H7 (cell line): ENCODE data around the gene SCN1B. TPM values are rescaled to one million over a fixed set of nuclear protein-coding genes. Genes with fewer than 3 reads are reported as not detected.
"Not testable (repeated sequence)": the region's sequence is repeated elsewhere in the genome, so short reads cannot be mapped to it uniquely, and the experiment has no call there.

ENCODE experiments used
- DNase-seq: peaks from one replicate; pipeline ENCODE4 v3.0.0; 2012
- H3K27me3 ChIP-seq: 2 replicates; pipeline ENCODE4 v1.6.0; 2011; ENCODE audit warnings: mild to moderate bottlenecking, low read length; ENCODE audit not compliant: control insufficient read depth, insufficient read depth
- H3K36me3 ChIP-seq: replicated peaks from 2 replicates; pipeline ENCODE4 v1.5.1; 2011; ENCODE audit warnings: low read length; ENCODE audit not compliant: control insufficient read depth, insufficient read depth
- H3K4me3 ChIP-seq: 2 replicates; pipeline ENCODE4 v1.5.1; 2011; ENCODE audit warnings: low read depth, mild to moderate bottlenecking, control low read depth, low read length, moderate library complexity; ENCODE audit not compliant: insufficient read depth
- total RNA-seq: library from RNA; depleted of rRNA; stranded (reverse); fragments of >200 nt; shearing (Covaris generic); gene quantifications from 2 replicates; pipeline ENCODE4 v1.2.3, GENCODE V29; 2014

SCN1B gene
- total RNA-seq, 1 experiment from 2014 or later: 8.1 TPM

DNA sequence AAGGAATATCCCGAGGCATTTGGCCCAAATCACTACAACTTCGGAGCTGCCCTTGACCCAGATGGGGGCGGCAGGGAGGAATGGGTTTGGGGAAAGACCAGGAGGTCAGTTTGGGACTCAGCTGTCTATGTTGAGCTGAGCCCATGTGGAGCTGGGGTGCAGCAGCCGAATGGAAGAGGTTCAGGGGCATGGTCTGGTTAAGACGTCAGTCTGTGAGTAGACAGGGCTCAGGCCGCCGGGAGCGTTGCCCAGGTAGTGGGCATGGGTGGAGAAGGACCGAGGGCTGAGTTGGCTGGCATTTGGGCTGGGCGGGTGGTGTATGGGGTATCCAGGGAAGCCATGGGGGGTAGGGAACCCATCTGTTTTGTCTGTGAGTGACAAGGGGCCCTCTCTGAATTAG lies 9.3 kb upstream of the SCN1B start:
- DNase-seq: no peak
- peaks cover 73% of the 10 kb centered on the region for H3K36me3 ChIP-seq
- no peak overlapping the region for H3K4me3 ChIP-seq
- no peaks in the 10 kb centered on the region for H3K27me3 ChIP-seq

DNA sequence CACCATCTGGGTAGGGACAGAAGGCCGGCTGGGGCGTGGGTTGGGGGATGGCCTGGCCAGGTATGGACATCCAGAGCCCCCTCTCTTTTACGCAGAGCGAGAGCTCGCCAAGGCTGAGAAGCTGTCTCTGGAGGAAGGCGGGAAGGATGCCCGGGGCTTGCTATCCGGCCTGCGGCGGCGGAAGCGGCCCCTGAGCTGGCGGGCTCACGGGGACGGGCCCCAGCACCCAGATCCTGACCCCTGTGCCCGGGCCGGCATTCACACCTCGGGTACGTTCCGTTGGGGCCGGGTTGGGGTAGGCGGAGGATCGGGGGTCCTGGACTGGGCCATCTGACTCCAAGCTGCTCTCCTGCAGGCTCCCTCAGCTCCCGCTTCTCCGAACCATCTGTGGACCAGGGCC lies 8.7 kb upstream of the SCN1B start:
- peaks cover 76% of the 10 kb centered on the region for H3K36me3 ChIP-seq
- H3K27me3 ChIP-seq: no peaks in the 10 kb centered on the region
- H3K4me3 ChIP-seq: no peak overlapping the region
- DNase-seq: no peak

DNA sequence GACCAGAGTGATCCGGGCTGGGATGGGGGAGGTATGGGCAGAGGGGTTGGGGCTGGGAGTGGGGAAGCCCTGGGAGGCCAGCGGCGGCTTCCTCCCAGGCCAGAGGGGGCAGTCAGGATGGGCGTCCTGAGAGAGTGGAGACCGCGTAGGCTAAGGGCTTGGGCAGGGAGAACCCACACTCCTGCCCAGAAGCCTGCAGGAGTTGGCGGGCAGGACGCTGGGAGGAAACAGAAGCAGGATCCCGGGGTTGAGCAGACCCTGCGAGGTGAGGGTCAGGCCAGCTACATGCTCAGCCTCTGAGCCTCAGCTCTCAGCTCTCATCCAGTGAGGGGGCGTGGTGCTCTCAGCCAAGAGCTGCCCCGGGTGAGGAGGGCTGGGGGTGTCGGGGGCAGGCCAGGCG lies 7.8 kb upstream of the SCN1B start:
- H3K4me3 ChIP-seq: no peak overlapping the region
- no peak for DNase-seq
- H3K36me3 ChIP-seq: peaks cover 73% of the 10 kb centered on the region
- no peaks in the 10 kb centered on the region for H3K27me3 ChIP-seq

DNA sequence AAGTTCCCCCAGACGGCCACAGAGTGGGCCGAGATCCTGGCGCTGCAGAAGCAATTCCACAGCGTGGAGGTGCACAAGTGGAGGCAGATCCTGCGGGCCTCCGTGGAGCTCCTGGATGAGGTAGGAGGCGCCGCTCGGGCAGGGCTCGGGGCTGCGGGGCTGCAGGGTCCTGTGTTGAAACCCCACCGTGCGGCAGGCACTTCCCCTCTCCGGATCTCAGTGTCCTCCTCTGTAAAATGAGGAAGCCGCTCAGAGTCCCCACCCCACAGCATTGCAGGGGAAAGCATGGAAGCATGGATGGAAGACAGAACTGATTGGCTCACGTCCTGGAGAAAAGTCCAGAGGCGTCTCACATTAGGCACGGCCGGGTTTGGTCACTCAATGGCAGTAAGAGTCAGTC lies 6.8 kb upstream of the SCN1B start:
- H3K27me3 ChIP-seq: no peaks in the 10 kb centered on the region
- H3K36me3 ChIP-seq: peaks cover 69% of the 10 kb centered on the region
- no peak for DNase-seq
- no peak overlapping the region for H3K4me3 ChIP-seq

DNA sequence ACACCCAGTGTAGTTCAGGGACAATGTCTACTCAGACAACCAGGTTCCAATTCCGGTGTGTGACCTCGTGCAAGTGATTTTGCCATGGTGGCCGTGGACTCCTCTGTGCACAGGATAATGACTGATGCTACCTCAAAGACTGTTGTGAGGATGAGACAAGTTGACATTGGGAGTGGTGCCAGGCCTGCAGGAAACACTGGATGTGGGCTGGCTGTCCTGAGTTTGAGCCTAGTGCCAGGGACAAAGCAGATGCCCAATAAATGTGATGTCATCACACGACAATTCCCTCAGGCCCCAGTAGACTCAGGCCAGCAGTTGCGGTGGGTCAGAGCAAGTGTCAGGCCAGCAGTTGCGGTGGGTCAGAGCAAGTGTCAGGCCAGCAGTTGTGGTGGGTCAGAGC lies 6.2 kb upstream of the SCN1B start:
- Histone ChIP-seq H3K27me3 (no peaks in the 10 kb centered on the region), H3K36me3 (peaks cover 63% of the 10 kb centered on the region), H3K4me3 (no peak overlapping the region)
- DNase-seq: no peak

DNA sequence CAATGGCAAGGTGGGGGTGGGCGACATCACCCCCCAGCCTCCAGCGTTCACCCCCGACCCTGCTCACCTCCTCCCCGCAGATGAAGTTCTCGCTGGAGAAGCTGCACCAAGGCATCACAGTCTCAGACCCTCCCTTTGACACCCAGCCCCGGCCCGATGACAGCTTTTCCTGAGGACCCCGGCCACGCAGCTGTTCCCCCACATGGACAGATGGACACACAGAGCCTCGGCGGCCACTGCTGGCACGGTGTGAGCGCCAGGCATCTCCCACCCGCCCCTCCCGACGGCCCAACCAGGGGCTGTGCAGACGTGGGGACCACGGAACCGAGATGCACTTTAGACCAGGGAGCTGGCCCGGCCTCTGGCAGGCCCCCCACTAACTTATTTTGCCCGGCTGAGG lies 4.3 kb upstream of the SCN1B start:
- H3K36me3 ChIP-seq: peaks cover 49% of the 10 kb centered on the region
- no peak for DNase-seq
- peaks cover 3% of the 10 kb centered on the region for H3K27me3 ChIP-seq
- H3K4me3 ChIP-seq: no peak overlapping the region

DNA sequence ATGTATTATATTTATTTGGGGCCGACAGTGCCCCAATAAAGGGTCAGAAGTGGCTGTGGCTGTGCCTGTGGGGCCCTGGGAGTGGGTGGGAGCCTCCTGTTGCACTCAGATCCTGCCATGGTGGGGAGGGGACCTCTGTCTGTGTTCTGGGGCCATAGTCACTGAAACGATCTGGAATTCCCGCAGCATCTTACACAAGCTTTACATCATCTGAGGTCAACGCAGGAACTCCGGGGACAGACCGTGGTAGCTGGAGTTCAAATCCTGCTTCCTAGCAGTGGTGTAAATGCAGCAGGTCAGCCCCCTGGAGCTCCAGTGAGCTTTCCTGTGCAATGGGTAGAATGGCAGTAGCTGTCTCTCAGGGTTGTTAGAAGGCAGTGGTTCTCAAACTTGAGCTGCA lies 3.9 kb upstream of the SCN1B start:
- H3K36me3 ChIP-seq: peaks cover 45% of the 10 kb centered on the region
- H3K27me3 ChIP-seq: peaks cover 5% of the 10 kb centered on the region
- DNase-seq: no peak
- no peak overlapping the region for H3K4me3 ChIP-seq

DNA sequence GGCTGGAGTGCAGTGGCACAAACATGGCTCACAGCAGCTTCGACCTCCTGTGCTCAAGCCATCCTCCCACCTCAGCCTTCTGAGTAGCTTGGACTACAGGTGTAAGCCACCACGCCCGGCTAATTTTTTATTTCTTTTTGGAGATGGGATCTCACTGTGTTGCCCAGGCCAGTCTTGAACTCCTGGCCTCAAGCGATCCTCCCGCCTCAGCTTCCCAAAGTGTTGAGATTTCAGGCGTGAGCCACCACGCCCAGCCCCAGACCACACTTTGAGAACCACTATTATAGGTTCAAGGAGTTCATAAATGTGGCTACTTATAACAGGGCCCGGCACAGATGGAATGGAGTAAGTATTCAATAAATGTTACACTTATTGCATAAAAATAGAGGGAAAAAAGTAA lies 3.3 kb upstream of the SCN1B start:
- H3K36me3 ChIP-seq: peaks cover 42% of the 10 kb centered on the region
- peaks cover 11% of the 10 kb centered on the region for H3K27me3 ChIP-seq
- DNase-seq: no peak
- H3K4me3 ChIP-seq: no peak overlapping the region

DNA sequence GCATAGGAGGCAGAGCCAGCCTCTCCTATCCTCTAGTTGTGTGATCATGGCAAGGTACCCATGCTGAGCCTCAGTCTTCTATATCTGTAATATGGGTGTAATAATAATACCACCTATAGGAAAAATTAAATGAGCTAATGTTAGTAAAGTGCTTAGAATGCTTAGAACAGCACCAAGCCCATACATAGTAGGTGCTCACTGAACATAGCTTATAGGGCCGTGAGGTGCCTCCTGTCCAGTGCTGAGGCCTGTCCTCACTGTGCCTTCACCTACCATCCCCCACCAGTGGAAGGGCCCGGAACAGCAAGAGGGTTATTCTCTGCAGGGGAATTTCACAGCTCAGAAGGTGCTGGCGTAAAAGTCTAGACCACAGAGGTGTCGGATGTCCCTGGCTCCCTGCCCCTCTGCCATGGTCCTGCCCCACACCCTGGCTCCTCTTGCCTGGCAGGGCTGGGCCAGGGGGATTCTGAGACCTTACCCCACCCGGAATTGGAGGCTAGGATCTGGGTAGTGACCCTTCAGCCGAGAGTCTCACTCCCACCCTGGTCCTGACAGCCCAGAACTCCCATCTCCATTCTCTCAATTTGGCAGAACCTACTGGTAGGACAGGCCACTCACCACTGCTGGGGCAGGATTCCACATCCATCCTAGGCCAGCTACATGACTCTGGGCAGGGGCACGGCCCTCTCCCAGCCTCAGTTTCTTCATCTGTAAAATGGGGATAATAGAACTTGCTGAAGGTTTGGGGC lies 2.2 kb upstream of the SCN1B start:
- Histone ChIP-seq H3K36me3 (peaks cover 33% of the 10 kb centered on the region), H3K4me3 (no peak overlapping the region), H3K27me3 (peaks cover 12% of the 10 kb centered on the region)
- peak; percentile 66 for DNase-seq

DNA sequence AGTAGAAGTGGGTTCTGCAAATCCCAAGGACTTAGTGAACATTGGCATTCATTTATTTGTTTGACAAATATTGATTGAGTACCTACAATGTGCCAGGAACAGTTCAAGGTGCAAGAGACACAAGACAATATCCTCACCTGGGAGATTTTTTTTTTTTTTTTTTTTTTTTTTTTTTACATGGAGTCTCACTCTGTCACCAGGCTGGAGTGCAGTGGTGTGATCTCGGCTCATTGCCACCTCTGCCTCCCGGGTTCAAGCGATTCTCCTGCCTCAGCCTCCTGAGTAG lies 1.7 kb upstream of the SCN1B start:
- peaks cover 12% of the 10 kb centered on the region for H3K27me3 ChIP-seq
- DNase-seq, H3K4me3 ChIP-seq: not testable (repeated sequence)
- H3K36me3 ChIP-seq: peaks cover 29% of the 10 kb centered on the region

DNA sequence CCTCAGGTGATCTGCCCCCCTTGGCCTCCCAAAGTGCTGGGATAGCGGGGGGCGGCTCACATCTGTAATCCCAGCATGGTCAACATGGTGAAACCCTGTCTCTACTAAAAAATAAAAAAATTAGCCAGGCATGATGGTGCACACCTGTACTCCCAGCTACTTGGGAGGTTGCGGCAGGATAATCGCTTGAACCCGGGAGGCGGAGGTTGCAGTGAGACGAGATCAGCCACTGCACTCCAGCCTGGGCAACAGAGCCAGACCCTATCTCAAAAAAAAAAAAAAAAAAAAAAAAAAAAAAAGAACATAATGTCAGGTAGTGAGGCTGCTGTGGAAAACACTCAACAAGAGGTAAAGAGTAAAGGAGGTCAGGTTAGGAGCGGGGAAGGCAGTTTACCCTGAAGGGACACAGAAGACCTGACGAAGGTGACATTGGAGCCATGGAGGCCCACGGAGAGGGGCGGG lies 964 bp upstream of the SCN1B start:
- DNase-seq, H3K4me3 ChIP-seq: not testable (repeated sequence)
- peaks cover 23% of the 10 kb centered on the region for H3K36me3 ChIP-seq
- H3K27me3 ChIP-seq: peaks cover 12% of the 10 kb centered on the region

DNA sequence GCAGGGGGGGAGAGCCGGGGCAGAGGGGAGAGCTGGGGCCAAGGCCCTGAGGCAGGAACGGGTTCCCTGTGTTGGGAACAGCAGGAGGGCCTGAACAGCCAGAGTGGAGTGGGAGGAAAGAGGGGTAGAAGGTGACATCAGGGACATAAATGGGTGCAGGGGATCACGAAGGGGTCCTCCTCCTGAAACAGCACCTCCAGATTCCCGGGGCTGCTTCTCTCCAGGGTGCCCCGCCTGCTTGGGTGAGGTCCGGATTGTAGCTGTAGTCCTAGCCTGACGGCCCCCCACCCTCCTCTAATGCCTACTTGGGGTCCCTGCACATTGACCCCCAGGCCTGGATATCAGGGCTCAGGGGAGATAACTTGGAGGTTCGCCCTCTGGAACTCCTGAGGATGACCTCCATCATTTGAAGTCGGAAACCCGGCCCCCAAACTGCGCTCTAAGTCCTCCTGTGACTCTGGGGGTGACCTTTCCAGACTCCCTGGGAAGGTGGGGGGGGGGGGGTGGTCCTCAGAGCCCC lies 473 bp upstream of the SCN1B start:
- Histone ChIP-seq H3K27me3 (peaks cover 12% of the 10 kb centered on the region), H3K36me3 (peaks cover 19% of the 10 kb centered on the region), H3K4me3 (peak overlapping the region; percentile 46)
- peak; percentile 80 for DNase-seq

DNA sequence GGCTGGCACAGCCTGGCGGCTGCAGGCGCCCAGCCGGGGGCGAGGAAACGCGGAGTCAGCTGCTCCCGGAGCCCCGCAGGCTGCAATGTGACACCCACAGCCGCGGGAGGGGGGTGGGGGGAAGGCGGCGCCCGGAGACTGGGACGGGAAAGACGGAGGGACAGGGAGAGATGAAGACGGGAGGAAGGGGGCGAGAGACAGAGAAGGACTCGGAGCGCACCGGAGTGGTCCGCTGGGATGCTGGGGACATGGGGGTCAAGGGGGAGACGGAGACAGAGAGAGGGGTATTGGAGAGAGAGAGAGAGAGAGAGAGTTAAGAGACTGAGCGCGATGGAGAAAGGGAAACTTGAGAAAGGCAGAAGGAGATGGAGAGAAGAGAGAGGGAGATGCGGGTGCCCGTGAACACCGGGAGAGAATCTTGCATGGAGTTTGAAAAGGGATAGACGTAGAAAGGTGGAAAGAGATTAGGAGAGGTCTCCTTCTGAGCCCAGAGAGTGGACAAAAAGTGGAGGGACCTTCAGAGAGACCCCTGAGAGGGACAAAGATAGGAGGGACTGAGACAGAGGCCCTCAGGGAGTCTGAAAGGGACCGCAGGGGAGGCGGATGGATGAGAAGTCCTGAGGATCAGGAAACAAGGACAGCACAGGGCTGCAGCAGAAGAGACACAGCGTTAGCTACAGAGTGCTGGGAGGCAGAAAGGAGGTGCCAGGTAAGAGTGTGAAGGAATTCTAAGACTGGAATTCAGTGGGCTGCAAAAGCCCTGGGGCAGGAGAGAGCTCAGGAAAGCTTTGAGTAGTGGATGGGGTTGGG lies 1.0 kb downstream of the SCN1B start:
- H3K4me3 ChIP-seq: peak overlapping the region; percentile 50
- H3K36me3 ChIP-seq: peaks cover 10% of the 10 kb centered on the region
- peaks cover 12% of the 10 kb centered on the region for H3K27me3 ChIP-seq
- peak; percentile 92 for DNase-seq

DNA sequence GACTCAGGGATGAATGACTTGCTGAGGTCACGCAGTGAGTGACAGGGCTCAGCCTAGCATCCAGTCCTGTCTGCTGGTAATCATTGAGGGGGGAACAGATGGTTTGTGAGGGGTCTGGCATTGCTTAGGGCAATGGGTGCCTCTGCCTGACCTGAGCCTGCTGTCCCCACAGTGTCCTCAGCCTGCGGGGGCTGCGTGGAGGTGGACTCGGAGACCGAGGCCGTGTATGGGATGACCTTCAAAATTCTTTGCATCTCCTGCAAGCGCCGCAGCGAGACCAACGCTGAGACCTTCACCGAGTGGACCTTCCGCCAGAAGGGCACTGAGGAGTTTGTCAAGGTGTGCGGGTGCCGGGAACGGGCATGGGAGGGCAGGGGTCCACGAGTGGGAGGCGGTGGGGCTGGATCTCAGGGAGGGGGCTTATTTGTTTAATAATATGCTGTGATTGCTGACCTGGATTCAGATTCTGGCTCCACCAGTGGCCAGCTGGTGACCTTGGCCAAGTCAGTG lies 2.1 kb downstream of the SCN1B start:
- H3K27me3 ChIP-seq: peaks cover 12% of the 10 kb centered on the region
- no peak for DNase-seq
- no peak overlapping the region for H3K4me3 ChIP-seq
- peaks cover 5% of the 10 kb centered on the region for H3K36me3 ChIP-seq
